Measurements from ENCODE around the gene PGP.

- TF ChIP-seq CTCF (conservative IDR thresholded peaks at IDR 0.05; ENCODE audit: low read depth, low read length) (no peak), RCOR1 (IDR thresholded peaks at IDR 0.05; ENCODE audit: insufficient replicate concordance, low read length) (no peak), POLR2A (IDR thresholded peaks at IDR 0.05; ENCODE audit: low read depth, low read length) (no peak), NFE2L2 (IDR thresholded peaks at IDR 0.05; ENCODE audit: low read depth, low read length) (no peak), CEBPB (IDR thresholded peaks at IDR 0.05; ENCODE audit: low read depth, low read length) (no peak), USF2 (IDR thresholded peaks at IDR 0.05; ENCODE audit: low read depth, low read length) (no peak), ELK1 (IDR thresholded peaks at IDR 0.05; ENCODE audit: borderline replicate concordance, low read depth, low read length) (no peak), BHLHE40 (IDR thresholded peaks at IDR 0.05; ENCODE audit: low read depth, low read length) (no peak), RAD21 (IDR thresholded peaks at IDR 0.05; ENCODE audit: low read length) (no peak), MXI1 (IDR thresholded peaks at IDR 0.05; ENCODE audit: borderline replicate concordance, low read depth, low read length) (no peak), RFX5 (IDR thresholded peaks at IDR 0.05; ENCODE audit: low read depth, low read length) (no peak)
Measured at GRCh38 chr16:2212362-2213324, 2.0 kb downstream of the PGP start.
